ENCODE measurements around the gene KRTAP5-6. TPM values are rescaled to one million over a fixed set of nuclear protein-coding genes. Genes with fewer than 3 reads are reported as not detected.

Gene KRTAP5-6
- total RNA-seq (2014; rRNA removed; shearing (Covaris generic)): not detected in 2 replicates

- DNase-seq: no peak
- no peak within 1 kb of the TSS for H3K4me3 ChIP-seq
- no peaks in the 10 kb centered on the region for H3K36me3 ChIP-seq
These were observed at the start of gene KRTAP5-6 for GRCh38 chr11:1696608-1697570. Gene KRTAP5-6 (plus strand): TSS chr11:1697195. CDS start chr11:1697246, 51 bp downstream.

GRCh38 chr11:1647901-1648652, 48.9 kb upstream of the KRTAP5-6 start:
- no peaks in the 10 kb centered on the region for H3K36me3 ChIP-seq
- H3K9me3 ChIP-seq (replicated peaks): no peaks in the 10 kb centered on the region
- no peak overlapping the region for H3K27ac ChIP-seq
- no peak overlapping the region for H3K4me3 ChIP-seq
- H3K4me1 ChIP-seq: peaks cover 21% of the 10 kb centered on the region
- peaks cover 3% of the 10 kb centered on the region; the same call in 1 of the 2 replicates for H3K27me3 ChIP-seq
- DNase-seq: no peak

More at GRCh38 chr11:1696608-1697570, at the start of gene KRTAP5-6:
- H3K27ac ChIP-seq: no peak within 1 kb of the TSS
- no peaks in the 10 kb centered on the region for H3K9me3 ChIP-seq (replicated peaks)
- no peaks in the 10 kb centered on the region for H3K27me3 ChIP-seq
- H3K4me1 ChIP-seq: peaks cover 10% of the 10 kb centered on the region

GRCh38 chr11:1648653-1649420, 48.2 kb upstream of the KRTAP5-6 start:
- Histone ChIP-seq H3K4me3 (no peak overlapping the region), H3K27me3 (peaks cover 3% of the 10 kb centered on the region; the same call in 1 of the 2 replicates), H3K36me3 (no peaks in the 10 kb centered on the region), H3K4me1 (peaks cover 28% of the 10 kb centered on the region), H3K27ac (no peak overlapping the region), H3K9me3 (replicated peaks) (no peaks in the 10 kb centered on the region)
- DNase-seq: no peak

GRCh38 chr11:1650034-1650917, 46.7 kb upstream of the KRTAP5-6 start:
- Histone ChIP-seq H3K4me3 (no peak overlapping the region), H3K27me3 (peaks cover 3% of the 10 kb centered on the region; the same call in 1 of the 2 replicates), H3K9me3 (replicated peaks) (no peaks in the 10 kb centered on the region), H3K36me3 (no peaks in the 10 kb centered on the region), H3K4me1 (peaks cover 40% of the 10 kb centered on the region), H3K27ac (no peak overlapping the region)
- no peak for DNase-seq

- Histone ChIP-seq H3K4me1 (peaks cover 46% of the 10 kb centered on the region), H3K27ac (no peak overlapping the region), H3K36me3 (no peaks in the 10 kb centered on the region), H3K9me3 (replicated peaks) (no peaks in the 10 kb centered on the region), H3K4me3 (no peak overlapping the region), H3K27me3 (no peaks in the 10 kb centered on the region)
- DNase-seq: no peak
These were observed 46.1 kb upstream of the KRTAP5-6 start for GRCh38 chr11:1650918-1651262.

GRCh38 chr11:1651411-1651980, 45.5 kb upstream of the KRTAP5-6 start:
- DNase-seq: peak in 1 of 2 experiments; percentile 58
- H3K27ac ChIP-seq: no peak overlapping the region
- H3K4me1 ChIP-seq: peaks cover 52% of the 10 kb centered on the region
- H3K36me3 ChIP-seq: no peaks in the 10 kb centered on the region
- H3K4me3 ChIP-seq: no peak overlapping the region
- no peaks in the 10 kb centered on the region for H3K27me3 ChIP-seq
- H3K9me3 ChIP-seq (replicated peaks): no peaks in the 10 kb centered on the region

GRCh38 chr11:1652026-1652425, 45.0 kb upstream of the KRTAP5-6 start:
- Histone ChIP-seq H3K27me3 (no peaks in the 10 kb centered on the region), H3K4me3 (no peak overlapping the region), H3K4me1 (peaks cover 55% of the 10 kb centered on the region), H3K9me3 (replicated peaks) (no peaks in the 10 kb centered on the region), H3K27ac (no peak overlapping the region), H3K36me3 (no peaks in the 10 kb centered on the region)
- no peak for DNase-seq

GRCh38 chr11:1652442-1652770, 44.6 kb upstream of the KRTAP5-6 start:
- no peaks in the 10 kb centered on the region for H3K9me3 ChIP-seq (replicated peaks)
- no peak overlapping the region for H3K27ac ChIP-seq
- H3K4me1 ChIP-seq: peaks cover 55% of the 10 kb centered on the region
- H3K27me3 ChIP-seq: no peaks in the 10 kb centered on the region
- no peaks in the 10 kb centered on the region for H3K36me3 ChIP-seq
- no peak for DNase-seq
- no peak overlapping the region for H3K4me3 ChIP-seq

GRCh38 chr11:1652771-1653540, 44.0 kb upstream of the KRTAP5-6 start:
- Histone ChIP-seq H3K36me3 (no peaks in the 10 kb centered on the region), H3K9me3 (replicated peaks) (no peaks in the 10 kb centered on the region)
- DNase-seq: peak; percentile 61 to 79

GRCh38 chr11:1653541-1654387, 43.2 kb upstream of the KRTAP5-6 start:
- H3K9me3 ChIP-seq (replicated peaks): no peaks in the 10 kb centered on the region
- H3K27me3 ChIP-seq: no peaks in the 10 kb centered on the region
- peak; percentile 58 to 75 for DNase-seq
- H3K36me3 ChIP-seq: no peaks in the 10 kb centered on the region
- peak overlapping the region; percentile 85 for H3K27ac ChIP-seq
- no peak overlapping the region for H3K4me3 ChIP-seq
- H3K4me1 ChIP-seq: peaks cover 55% of the 10 kb centered on the region

More at GRCh38 chr11:1652771-1653540, 44.0 kb upstream of the KRTAP5-6 start:
- peaks cover 55% of the 10 kb centered on the region for H3K4me1 ChIP-seq
- no peaks in the 10 kb centered on the region for H3K27me3 ChIP-seq
- H3K27ac ChIP-seq: peak overlapping the region; percentile 85
- no peak overlapping the region for H3K4me3 ChIP-seq

- no peaks in the 10 kb centered on the region for H3K27me3 ChIP-seq
- no peaks in the 10 kb centered on the region for H3K36me3 ChIP-seq
- peaks cover 55% of the 10 kb centered on the region for H3K4me1 ChIP-seq
- H3K27ac ChIP-seq: peak overlapping the region; percentile 85
- no peaks in the 10 kb centered on the region for H3K9me3 ChIP-seq (replicated peaks)
- no peak overlapping the region for H3K4me3 ChIP-seq
- peak; percentile 95 to 96 for DNase-seq
These were observed 42.4 kb upstream of the KRTAP5-6 start for GRCh38 chr11:1654388-1655167.
